GM12864 (cell line): ENCODE data around the gene LNPK.

Source experiments
- DNase-seq: peaks from one replicate; pipeline ENCODE4 v3.0.0-alpha.2; 2011; ENCODE audit warnings: low read depth
- H3K4me3 ChIP-seq: 2 replicates; pipeline ENCODE4 v1.5.1; 2011; ENCODE audit warnings: mild to moderate bottlenecking, low read depth, low read length, control low read depth
- CTCF ChIP-seq: IDR thresholded peaks from 2 replicates; pipeline ENCODE4 v1.5.1; 2011; ENCODE audit warnings: low read depth, mild to moderate bottlenecking, moderate library complexity, low read length, control low read depth, inconsistent platforms; ENCODE audit errors: missing control alignments

Gene LNPK

GRCh38 chr2:176024083-176024482 lies 22.0 kb upstream of the LNPK start:
- DNase-seq, result no peak
- no peak for TF ChIP-seq CTCF
- H3K4me3 ChIP-seq, result no peak overlapping the region

GRCh38 chr2:176022048-176022447 lies 20.0 kb upstream of the LNPK start:
- TF ChIP-seq CTCF, result no peak
- no peak for DNase-seq
- no peak overlapping the region for H3K4me3 ChIP-seq

- no peak for DNase-seq
- no peak for TF ChIP-seq CTCF
- no peak overlapping the region for H3K4me3 ChIP-seq
Observed at GRCh38 chr2:176020400-176020799, 18.3 kb upstream of the LNPK start.

GRCh38 chr2:176018708-176019107 lies 16.6 kb upstream of the LNPK start:
- H3K4me3 ChIP-seq, result no peak overlapping the region
- DNase-seq, result no peak
- no peak for TF ChIP-seq CTCF

GRCh38 chr2:176009445-176009844 lies 7.4 kb upstream of the LNPK start:
- DNase-seq, result no peak
- H3K4me3 ChIP-seq, result no peak overlapping the region

GRCh38 chr2:176004934-176005333 lies 2.9 kb upstream of the LNPK start:
- no peak overlapping the region for H3K4me3 ChIP-seq
- no peak for DNase-seq
- no peak for TF ChIP-seq CTCF

More at GRCh38 chr2:176009445-176009844, 7.4 kb upstream of the LNPK start:
- no peak for TF ChIP-seq CTCF

GRCh38 chr2:176003958-176004357 lies 1.9 kb upstream of the LNPK start:
- no peak for DNase-seq

More at GRCh38 chr2:176003958-176004357, 1.9 kb upstream of the LNPK start:
- H3K4me3 ChIP-seq, result no peak overlapping the region
- TF ChIP-seq CTCF, result no peak
